SKM-1 (cell line): ENCODE measurements around the gene NPVF.

Experiments used
- DNase-seq: peaks from one replicate; lab custom pipeline; 2025; ENCODE audit not compliant: unreplicated experiment; lab: John Stamatoyannopoulos, UW

Gene NPVF

GRCh38 chr7:25235471-25235870 is 7.2 kb upstream of the NPVF start:
- DNase-seq = no peak

- no peak for DNase-seq
Observed at GRCh38 chr7:25234336-25234735, 6.0 kb upstream of the NPVF start.

GRCh38 chr7:25223206-25223605 is 5.1 kb downstream of the NPVF start:
- DNase-seq = no peak

- no peak for DNase-seq
Observed at GRCh38 chr7:25222666-25223065, 5.6 kb downstream of the NPVF start.

- DNase-seq = no peak
Observed at GRCh38 chr7:25221009-25221408, 7.3 kb downstream of the NPVF start.

GRCh38 chr7:25218191-25218590 is 10.1 kb downstream of the NPVF start:
- DNase-seq = no peak

GRCh38 chr7:25216837-25217236 is 11.4 kb downstream of the NPVF start:
- peak; percentile 24 for DNase-seq

- DNase-seq = no peak
Observed at GRCh38 chr7:25215694-25216335, 12.5 kb downstream of the NPVF start.

- DNase-seq = no peak
Observed at GRCh38 chr7:25208525-25209221, 19.6 kb downstream of the NPVF start.

- DNase-seq = no peak
Observed at GRCh38 chr7:25207887-25208286, 20.4 kb downstream of the NPVF start.

- no peak for DNase-seq
Observed at GRCh38 chr7:25206765-25207164, 21.5 kb downstream of the NPVF start.

GRCh38 chr7:25196132-25196896 is 32.0 kb downstream of the NPVF start:
- DNase-seq = no peak

GRCh38 chr7:25194036-25194435 is 34.2 kb downstream of the NPVF start:
- no peak for DNase-seq

- no peak for DNase-seq
Observed at GRCh38 chr7:25192043-25192442, 36.2 kb downstream of the NPVF start.

GRCh38 chr7:25189197-25189596 is 39.1 kb downstream of the NPVF start:
- DNase-seq = no peak

- DNase-seq = no peak
Observed at GRCh38 chr7:25187932-25188331, 40.4 kb downstream of the NPVF start.

- no peak for DNase-seq
Observed at GRCh38 chr7:25186436-25186835, 41.9 kb downstream of the NPVF start.

- DNase-seq = no peak
Observed at GRCh38 chr7:25181532-25181931, 46.8 kb downstream of the NPVF start.

- DNase-seq = no peak
Observed at GRCh38 chr7:25180946-25181345, 47.3 kb downstream of the NPVF start.

GRCh38 chr7:25180592-25180923 is 47.7 kb downstream of the NPVF start:
- DNase-seq = no peak

GRCh38 chr7:25179771-25180591 is 48.3 kb downstream of the NPVF start:
- peak; percentile 62 for DNase-seq
